Muscle layer of duodenum (tissue), 2 donors: ENCODE measurements around the gene PRKCQ.
A peak's percentile ranks its signal among the peaks of the same experiment; 100 is the strongest.
"Not testable (repeated sequence)": the region's sequence is repeated elsewhere in the genome, so short reads cannot be mapped to it uniquely, and the experiment has no call there.

Source experiments
- H3K27ac ChIP-seq: one replicate; pipeline ENCODE4 v1.7.0; 2013; ENCODE audit warnings: mild to moderate bottlenecking, low read length
- H3K27me3 ChIP-seq: one replicate; pipeline ENCODE4 v1.7.0; 2013; ENCODE audit warnings: low read depth, mild to moderate bottlenecking, control low read depth, low read length
- H3K36me3 ChIP-seq, 2 donors: one replicate each; pipeline ENCODE4 v1.7.0; 2013; ENCODE audit warnings: low read length in 2 of 2, control low read depth in 1 of 2, mild to moderate bottlenecking in 1 of 2; ENCODE audit not compliant: insufficient read depth in 2 of 2, control insufficient read depth in 1 of 2
- H3K4me1 ChIP-seq, 2 donors: one replicate each; pipeline ENCODE4 v1.7.0; 2013; ENCODE audit warnings: low read length in 2 of 2, mild to moderate bottlenecking in 2 of 2, control low read depth in 1 of 2, moderate library complexity in 1 of 2; ENCODE audit not compliant: insufficient read depth in 2 of 2, control insufficient read depth in 1 of 2
- H3K4me3 ChIP-seq, 2 donors: one replicate each; pipeline ENCODE4 v1.7.0; 2013; ENCODE audit warnings: low read length in 2 of 2, low read depth in 1 of 2, mild to moderate bottlenecking in 1 of 2
- H3K9me3 ChIP-seq, 2 donors: one replicate each; pipeline ENCODE4 v1.7.0; 2013; ENCODE audit warnings: low read length in 2 of 2, control low read depth in 1 of 2, mild to moderate bottlenecking in 1 of 2; ENCODE audit not compliant: control insufficient read depth in 1 of 2
- donor health status: healthy.

The PRKCQ gene

GRCh38 chr10:6482737-6483357, 97.2 kb downstream of the PRKCQ start:
- Histone ChIP-seq H3K4me1 (no peaks in the 10 kb centered on the region), H3K4me3 (no peak overlapping the region), H3K27me3 (no peaks in the 10 kb centered on the region), H3K36me3 (no peaks in the 10 kb centered on the region), H3K27ac (no peak overlapping the region), H3K9me3 (no peaks in the 10 kb centered on the region)

- no peaks in the 10 kb centered on the region for H3K4me1 ChIP-seq
- H3K36me3 ChIP-seq, result no peaks in the 10 kb centered on the region
- no peak overlapping the region for H3K4me3 ChIP-seq
- no peaks in the 10 kb centered on the region for H3K27me3 ChIP-seq
- H3K9me3 ChIP-seq, result no peaks in the 10 kb centered on the region
- no peak overlapping the region for H3K27ac ChIP-seq
These were observed 101.4 kb downstream of the PRKCQ start for GRCh38 chr10:6478722-6479121.

GRCh38 chr10:6476989-6477388, 103.1 kb downstream of the PRKCQ start:
- no peak overlapping the region for H3K4me3 ChIP-seq
- H3K27ac ChIP-seq, result no peak overlapping the region
- no peaks in the 10 kb centered on the region for H3K9me3 ChIP-seq
- no peaks in the 10 kb centered on the region for H3K36me3 ChIP-seq
- no peaks in the 10 kb centered on the region for H3K4me1 ChIP-seq
- H3K27me3 ChIP-seq, result no peaks in the 10 kb centered on the region

- H3K9me3 ChIP-seq, result peaks cover 0 to under 1% of the 10 kb centered on the region in 2 donors
- H3K36me3 ChIP-seq, result no peaks in the 10 kb centered on the region
- no peaks in the 10 kb centered on the region for H3K27me3 ChIP-seq
- H3K27ac ChIP-seq, result no peak overlapping the region
- H3K4me3 ChIP-seq, result no peak overlapping the region
- no peaks in the 10 kb centered on the region for H3K4me1 ChIP-seq
These were observed 105.2 kb downstream of the PRKCQ start for GRCh38 chr10:6474871-6475270.

- Histone ChIP-seq H3K36me3 (no peaks in the 10 kb centered on the region), H3K9me3 (peaks cover 0 to 4% of the 10 kb centered on the region in 2 donors), H3K4me3 (peak overlapping the region in 1 of 2 donors; percentile 23), H3K27ac (peak overlapping the region; percentile 20), H3K27me3 (no peaks in the 10 kb centered on the region), H3K4me1 (no peaks in the 10 kb centered on the region)
These were observed 106.1 kb downstream of the PRKCQ start for GRCh38 chr10:6473901-6474370.

- peak overlapping the region; percentile 32 for H3K27ac ChIP-seq
- H3K9me3 ChIP-seq, result peaks cover 0 to 4% of the 10 kb centered on the region in 2 donors
- no peaks in the 10 kb centered on the region for H3K36me3 ChIP-seq
- no peaks in the 10 kb centered on the region for H3K27me3 ChIP-seq
- no peaks in the 10 kb centered on the region for H3K4me1 ChIP-seq
- H3K4me3 ChIP-seq, result no peak overlapping the region
These were observed 106.6 kb downstream of the PRKCQ start for GRCh38 chr10:6473430-6473829.

- not testable (repeated sequence) for H3K4me3 ChIP-seq, H3K27ac ChIP-seq, H3K9me3 ChIP-seq, H3K4me1 ChIP-seq, H3K36me3 ChIP-seq, H3K27me3 ChIP-seq
These were observed 107.4 kb downstream of the PRKCQ start for GRCh38 chr10:6472710-6473005.

- H3K4me1 ChIP-seq, result no peaks in the 10 kb centered on the region
- H3K36me3 ChIP-seq, result no peaks in the 10 kb centered on the region
- peaks cover 0 to 4% of the 10 kb centered on the region in 2 donors for H3K9me3 ChIP-seq
- H3K27me3 ChIP-seq, result no peaks in the 10 kb centered on the region
- H3K27ac ChIP-seq, result no peak overlapping the region
- H3K4me3 ChIP-seq, result no peak overlapping the region
These were observed 109.0 kb downstream of the PRKCQ start for GRCh38 chr10:6470894-6471618.

- H3K36me3 ChIP-seq, result no peaks in the 10 kb centered on the region
- H3K27ac ChIP-seq, result no peak overlapping the region
- no peak overlapping the region for H3K4me3 ChIP-seq
- H3K9me3 ChIP-seq, result peaks cover 0 to 4% of the 10 kb centered on the region in 2 donors
- H3K4me1 ChIP-seq, result no peaks in the 10 kb centered on the region
- no peaks in the 10 kb centered on the region for H3K27me3 ChIP-seq
These were observed 110.4 kb downstream of the PRKCQ start for GRCh38 chr10:6469661-6470060.

- Histone ChIP-seq H3K4me3 (no peak overlapping the region), H3K9me3 (peaks cover 0 to 4% of the 10 kb centered on the region in 2 donors), H3K27ac (no peak overlapping the region), H3K27me3 (no peaks in the 10 kb centered on the region), H3K4me1 (no peaks in the 10 kb centered on the region), H3K36me3 (no peaks in the 10 kb centered on the region)
These were observed 114.0 kb downstream of the PRKCQ start for GRCh38 chr10:6465854-6466601.

- Histone ChIP-seq H3K4me1 (no peaks in the 10 kb centered on the region), H3K36me3 (no peaks in the 10 kb centered on the region), H3K27ac (no peak overlapping the region), H3K27me3 (no peaks in the 10 kb centered on the region), H3K4me3 (no peak overlapping the region), H3K9me3 (peaks cover 0 to 4% of the 10 kb centered on the region in 2 donors)
These were observed 114.6 kb downstream of the PRKCQ start for GRCh38 chr10:6465437-6465836.
